Measurements from ENCODE around the gene CYP2S1.
A peak's percentile ranks its signal among the peaks of the same experiment; 100 is the strongest.

Gene CYP2S1

DNA sequence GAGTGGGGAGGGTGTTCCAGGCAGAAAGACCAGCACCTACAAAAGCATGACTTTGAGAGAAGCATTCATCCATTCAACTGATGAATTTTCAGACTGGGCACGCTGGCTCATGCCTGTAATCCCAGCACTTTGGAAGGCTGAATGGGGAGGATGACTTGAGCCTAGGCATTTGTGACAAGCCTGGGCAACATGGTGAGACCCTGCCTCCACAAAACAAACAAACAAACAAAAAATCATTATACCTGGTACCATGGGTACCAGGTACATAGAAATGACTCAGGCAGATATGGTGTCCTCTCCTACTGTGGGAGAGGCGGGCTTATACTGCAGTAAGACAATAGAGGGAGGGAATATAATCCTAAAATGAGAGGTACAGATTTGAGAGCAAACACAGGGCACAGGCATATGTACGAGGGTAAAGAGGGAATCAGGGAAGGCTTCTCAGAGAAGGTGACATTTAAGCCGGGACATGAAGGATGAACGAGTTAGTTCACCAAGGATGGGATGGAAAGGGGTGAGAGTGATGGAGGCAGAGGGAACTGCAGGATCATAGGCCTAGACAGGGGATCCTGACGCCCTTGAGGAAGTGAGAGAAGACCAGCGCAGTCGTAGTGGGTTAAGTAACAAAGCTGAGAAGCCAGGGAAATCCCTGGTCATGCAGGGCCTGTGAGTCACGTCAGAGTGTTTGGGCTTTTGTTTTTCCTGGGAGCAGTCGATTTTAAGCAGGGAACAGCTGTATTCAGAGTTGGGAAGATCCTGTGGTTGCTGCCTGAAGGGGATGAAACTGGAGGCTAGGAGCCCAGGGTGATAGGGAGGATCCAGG, 2.9 kb downstream of the CYP2S1 start:
- no peak for DNase-seq (ENCODE audit: low spot score)

DNA sequence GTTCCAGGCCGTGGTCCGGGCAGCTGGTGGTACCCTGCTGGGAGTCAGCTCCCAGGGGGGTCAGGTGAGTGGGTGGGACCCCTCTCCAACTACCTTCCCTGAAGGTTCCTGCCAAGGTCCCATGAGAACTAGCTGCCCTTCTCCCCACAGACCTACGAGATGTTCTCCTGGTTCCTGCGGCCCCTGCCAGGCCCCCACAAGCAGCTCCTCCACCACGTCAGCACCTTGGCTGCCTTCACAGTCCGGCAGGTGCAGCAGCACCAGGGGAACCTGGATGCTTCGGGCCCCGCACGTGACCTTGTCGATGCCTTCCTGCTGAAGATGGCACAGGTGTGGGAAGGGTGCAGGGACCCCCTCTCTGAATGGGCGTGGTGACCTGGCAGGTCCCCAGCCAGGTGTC, 5.5 kb downstream of the CYP2S1 start:
- DNase-seq (ENCODE audit: low spot score) = no peak

DNA sequence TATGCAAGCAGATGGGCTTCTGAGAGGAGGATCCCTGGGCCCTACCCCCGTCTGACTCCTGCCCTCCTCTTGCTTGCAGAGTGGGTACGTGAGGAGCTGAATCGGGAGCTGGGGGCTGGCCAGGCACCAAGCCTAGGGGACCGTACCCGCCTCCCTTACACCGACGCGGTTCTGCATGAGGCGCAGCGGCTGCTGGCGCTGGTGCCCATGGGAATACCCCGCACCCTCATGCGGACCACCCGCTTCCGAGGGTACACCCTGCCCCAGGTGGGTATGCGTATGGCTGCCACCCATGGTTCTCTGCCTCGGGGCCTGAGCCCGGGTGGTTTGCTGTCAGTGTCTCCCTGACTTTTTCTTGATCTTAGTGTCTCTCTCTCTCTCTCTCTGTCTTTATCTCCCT, 10.4 kb downstream of the CYP2S1 start:
- DNase-seq (ENCODE audit: low spot score) = no peak

DNA sequence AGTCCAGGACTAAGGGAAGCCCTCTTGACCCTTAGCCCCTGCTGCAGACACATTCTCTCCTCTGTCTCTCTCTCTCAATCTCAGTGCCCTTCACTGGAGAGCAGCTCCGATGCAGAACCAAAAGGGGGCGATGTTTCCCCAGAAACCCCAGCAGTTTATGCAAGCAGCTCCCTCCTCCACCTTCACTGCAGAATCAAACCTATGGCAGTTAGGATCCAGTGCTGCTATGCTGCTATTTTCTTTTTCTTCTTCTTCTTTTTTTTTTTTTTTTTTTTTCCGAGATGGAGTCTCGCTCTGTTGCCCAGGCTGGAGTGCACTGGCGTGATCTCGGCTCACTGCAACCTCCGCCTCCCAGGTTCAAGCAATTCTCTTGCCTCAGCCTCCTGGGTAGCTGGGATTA, 11.3 kb downstream of the CYP2S1 start:
- DNase-seq (ENCODE audit: low spot score) = peak; percentile 84

DNA sequence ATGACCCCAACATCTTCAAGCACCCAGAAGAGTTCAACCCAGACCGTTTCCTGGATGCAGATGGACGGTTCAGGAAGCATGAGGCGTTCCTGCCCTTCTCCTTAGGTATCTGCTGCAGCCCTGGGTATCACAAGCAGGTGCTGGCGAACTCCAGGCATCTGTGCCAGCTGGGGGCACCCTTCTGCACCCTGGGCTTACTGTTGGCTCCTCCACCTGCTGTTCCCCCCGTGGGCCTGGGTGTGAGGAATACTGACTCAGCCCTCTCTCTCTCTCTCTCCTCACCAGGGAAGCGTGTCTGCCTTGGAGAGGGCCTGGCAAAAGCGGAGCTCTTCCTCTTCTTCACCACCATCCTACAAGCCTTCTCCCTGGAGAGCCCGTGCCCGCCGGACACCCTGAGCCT, 13.0 kb downstream of the CYP2S1 start:
- no peak for DNase-seq (ENCODE audit: low spot score)

DNA sequence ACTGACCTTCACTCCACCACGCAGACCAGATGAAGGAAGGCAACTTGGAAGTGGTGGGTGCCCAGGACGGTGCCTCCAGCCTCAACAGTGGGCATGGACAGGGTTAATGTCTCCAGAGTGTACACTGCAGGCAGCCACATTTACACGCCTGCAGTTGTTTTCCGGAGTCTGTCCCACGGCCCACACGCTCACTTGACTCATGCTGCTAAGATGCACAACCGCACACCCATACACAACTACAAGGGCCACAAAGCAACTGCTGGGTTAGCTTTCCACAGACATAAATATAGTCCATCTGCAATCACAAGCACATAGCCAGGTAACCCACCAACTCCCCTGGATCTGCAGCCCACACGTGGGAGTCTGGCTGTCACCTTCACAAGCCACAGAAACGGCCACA, 13.4 kb downstream of the CYP2S1 start:
- no peak for DNase-seq (ENCODE audit: low spot score)

DNA sequence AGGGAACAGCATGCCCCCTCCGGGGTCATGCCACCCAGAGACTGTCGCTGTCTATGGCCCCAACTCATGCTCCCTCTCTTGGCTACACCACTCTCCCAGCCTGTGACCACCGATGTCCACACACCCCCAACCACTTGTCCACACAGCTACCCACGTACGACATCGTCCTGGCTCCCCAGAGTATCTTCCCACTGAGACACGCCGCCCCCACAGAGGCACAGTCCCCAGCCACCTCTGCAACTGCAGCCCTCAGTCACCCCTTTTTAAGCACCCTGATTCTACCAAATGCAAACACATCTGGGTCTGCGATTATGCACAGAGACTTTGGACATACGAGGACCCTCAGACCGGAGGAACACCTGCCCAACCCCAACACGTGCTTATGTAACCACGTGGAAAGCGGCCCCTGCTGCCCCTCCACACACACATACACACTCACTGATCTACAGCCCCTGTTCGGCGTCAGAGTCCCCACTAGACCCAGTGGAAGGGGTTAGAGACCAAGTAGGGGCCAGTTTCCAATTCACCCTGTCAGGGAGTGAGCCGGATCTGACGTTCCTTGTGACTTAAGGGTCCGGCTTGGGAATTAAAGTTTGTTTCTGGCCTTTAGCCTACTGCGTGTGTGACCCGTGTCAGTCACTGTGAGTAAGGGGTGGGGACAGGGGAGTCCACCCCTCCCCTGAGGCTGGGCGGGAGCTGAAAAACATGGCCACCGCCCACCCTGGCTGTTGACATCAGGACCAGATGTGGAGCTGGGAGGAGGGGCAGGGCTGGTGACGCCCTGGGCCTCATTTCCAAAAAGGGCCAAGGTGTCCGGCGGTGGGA, 14.1 kb downstream of the CYP2S1 start:
- no peak for DNase-seq (ENCODE audit: low spot score)

DNA sequence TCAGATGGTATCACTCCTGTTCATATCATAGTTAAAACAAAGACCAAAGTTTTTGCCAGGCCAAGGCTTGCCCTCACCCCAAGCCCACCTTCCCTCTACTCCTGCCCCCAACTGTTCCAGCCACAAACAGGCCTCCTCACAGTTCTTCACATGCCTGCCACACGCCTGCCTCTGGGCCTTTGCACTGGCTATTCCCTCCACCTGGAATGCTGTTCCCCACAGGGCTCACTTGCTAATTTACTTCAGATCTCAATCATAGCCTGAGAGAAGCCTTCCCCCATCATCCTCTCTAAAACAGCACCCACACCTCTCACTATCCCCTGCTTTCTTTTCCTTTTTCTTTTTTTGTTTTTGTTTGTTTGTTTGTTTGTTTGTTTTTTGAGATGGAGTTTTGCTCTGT, 21.1 kb downstream of the CYP2S1 start:
- DNase-seq (ENCODE audit: low spot score) = no peak

DNA sequence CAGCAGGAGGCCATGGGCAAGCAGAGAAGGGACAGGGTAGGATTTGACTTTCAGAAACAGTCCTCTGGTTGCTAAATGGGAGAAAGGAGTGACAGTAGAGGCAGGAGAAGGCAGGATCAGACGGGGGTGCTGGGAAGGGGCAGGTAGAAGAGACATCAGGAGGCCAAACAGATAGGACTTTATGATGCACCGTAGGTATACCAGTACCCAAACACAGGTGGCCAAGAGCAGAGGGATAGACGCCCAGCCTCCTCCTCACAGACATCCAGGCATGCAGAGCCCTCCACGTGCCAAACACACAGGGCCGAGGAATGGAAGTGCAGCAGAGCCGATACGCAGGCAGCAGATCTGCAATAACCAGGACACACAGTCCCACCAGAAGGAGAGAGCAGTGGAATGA, 24.7 kb downstream of the CYP2S1 start:
- DNase-seq (ENCODE audit: low spot score) = no peak

DNA sequence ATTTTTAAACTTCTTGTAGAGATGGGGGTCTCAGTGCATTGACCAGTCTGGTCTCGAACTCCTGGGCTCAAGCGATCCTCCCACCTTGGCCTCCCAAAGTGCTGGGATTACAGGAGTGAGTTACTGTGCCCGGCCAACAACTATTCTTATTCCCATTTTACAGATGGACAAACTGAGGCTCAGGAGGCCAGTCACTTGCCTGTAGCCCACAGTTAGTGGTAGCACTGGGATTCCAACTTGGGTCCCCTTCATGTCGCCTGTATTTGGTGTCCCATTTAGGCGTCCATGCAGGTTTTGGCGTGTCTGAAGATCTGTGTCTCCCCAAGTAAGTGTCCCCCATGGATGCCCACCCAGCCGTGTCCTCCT, 25.2 kb downstream of the CYP2S1 start:
- no peak for DNase-seq (ENCODE audit: low spot score)

DNA sequence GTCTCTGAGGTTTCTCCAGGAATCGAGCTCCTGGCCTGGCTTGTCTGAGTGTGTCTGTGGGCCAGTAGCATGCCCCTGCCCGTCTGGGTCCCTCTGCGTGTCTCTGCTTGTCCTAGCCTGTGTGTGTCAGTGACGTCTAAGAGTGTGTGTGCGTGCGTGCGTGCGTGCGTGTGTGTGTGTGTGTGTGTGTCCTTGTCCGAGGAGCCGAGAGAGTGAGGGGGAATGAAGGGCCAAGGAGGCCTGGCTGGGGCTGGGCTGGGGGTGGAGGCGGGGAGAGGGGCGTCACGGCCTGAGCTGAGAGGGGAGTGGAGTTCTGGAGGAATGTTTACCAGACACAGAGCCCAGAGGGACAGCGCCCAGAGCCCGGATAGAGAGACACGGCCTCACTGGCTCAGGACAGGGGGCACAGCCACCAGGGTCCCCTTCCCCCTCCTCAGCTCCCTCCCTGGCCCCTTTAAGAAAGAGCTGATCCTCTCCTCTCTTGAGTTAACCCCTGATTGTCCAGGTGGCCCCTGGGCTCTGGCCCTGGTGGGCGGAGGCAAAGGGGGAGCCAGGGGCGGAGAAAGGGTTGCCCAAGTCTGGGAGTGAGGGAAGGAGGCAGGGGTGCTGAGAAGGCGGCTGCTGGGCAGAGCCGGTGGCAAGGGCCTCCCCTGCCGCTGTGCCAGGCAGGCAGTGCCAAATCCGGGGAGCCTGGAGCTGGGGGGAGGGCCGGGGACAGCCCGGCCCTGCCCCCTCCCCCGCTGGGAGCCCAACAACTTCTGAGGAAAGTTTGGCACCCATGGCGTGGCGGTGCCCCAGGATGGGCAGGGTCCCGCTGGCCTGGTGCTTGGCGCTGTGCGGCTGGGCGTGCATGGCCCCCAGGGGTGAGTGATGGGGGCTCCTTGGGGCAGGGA, 25.8 kb downstream of the CYP2S1 start, which contains the start of gene AXL:
Gene AXL, plus strand, starts transcription at position 609 of the 893 bp plus-strand sequence. Its CDS starts 170 bp downstream, at position 779.
- peak; percentile 89 for DNase-seq (ENCODE audit: low spot score)

DNA sequence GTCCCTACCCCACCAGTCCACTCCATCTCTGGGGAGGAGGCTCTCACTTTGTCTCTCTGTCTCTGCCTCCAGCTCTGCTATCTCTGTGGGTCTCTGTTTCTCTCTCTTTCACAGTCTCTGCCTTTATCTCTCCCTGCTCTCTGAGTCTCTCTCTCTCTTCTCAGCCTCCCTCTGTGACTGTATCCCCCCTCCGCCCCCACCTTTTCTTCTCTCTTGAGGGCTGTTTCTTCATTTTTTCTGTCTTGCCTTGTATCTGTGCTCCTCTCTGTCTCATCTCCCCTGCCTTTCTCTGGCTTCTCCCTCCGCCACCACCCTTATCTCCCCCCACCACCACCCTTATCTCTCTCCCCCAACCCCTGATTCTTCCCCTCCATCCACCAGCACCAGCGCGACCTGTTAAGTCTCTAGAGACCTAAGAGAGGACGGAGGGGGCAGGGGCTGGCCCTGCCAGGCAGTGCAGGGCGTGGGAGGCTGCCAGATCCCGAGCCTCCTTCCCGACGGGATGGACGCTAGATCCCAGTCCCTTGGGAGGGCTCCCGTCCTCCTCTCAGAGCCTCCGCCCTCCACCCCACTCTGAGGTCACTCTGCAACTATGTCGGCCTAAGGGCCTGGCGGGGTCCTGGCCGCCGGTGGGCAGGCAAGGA, 27.0 kb downstream of the CYP2S1 start:
- DNase-seq (ENCODE audit: low spot score) = no peak

DNA sequence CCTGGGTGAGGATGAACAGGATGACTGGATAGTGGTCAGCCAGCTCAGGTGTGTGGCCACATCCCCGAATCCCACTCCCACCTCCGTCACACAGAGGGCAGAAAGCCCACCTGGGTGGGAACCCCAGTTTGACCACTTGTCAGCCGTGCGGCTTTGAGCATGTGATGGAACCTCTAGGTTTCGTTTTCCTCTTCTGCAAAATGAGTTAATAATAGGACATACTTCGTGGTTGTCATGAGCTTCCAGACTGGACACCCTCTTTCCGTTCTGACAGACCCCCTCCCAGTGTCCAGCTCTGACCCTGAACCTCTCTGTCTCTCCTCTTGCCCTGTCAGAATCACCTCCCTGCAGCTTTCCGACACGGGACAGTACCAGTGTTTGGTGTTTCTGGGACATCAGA, 27.8 kb downstream of the CYP2S1 start:
- DNase-seq (ENCODE audit: low spot score) = no peak

DNA sequence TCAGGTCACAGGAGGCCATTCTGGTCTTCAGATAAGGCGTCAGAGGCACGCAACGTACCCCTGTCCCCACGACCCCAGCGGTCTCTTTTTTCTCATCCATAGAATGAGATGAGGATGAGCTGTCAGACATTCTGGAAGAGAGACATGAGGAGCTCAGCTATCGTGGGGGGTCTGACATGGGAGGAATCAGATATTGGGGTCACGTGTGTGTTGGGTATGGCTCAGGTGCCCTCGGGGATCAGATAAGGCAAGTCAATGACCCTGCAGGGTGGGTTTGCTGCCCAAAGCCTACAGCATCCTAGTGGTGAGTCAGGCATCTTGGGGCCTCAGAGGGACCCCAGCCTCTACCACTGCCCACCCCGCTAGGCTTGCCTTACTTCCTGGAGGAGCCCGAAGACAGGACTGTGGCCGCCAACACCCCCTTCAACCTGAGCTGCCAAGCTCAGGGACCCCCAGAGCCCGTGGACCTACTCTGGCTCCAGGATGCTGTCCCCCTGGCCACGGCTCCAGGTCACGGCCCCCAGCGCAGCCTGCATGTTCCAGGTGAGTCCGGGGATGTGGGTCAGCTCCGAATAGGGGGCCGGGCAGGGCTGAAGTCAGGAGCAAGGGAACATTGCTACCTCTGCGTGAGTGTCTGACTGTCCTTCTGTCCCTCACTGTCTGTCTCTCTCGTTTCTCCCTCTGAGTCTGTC, 28.6 kb downstream of the CYP2S1 start:
- no peak for DNase-seq (ENCODE audit: low spot score)

DNA sequence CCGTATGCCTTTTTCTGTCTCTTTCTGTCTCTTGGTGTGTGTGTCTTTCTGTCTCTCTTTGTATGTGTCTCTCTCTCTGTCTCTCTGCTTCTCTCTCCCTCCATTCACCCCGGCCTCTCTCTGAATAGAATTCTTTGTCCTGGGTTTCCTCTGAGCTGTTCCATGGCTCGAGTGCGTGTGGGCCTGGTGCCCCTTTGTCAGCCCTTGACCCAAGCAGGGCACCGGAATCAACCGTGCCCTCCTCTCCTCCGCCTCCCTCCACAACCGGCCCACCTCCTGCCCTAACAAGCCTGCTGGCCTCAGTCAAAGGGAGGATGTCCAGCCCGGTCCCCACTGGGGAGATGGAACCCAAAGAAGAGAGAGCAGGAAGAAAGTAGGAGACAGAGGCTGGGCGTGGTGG, 29.2 kb downstream of the CYP2S1 start:
- DNase-seq (ENCODE audit: low spot score) = no peak

DNA sequence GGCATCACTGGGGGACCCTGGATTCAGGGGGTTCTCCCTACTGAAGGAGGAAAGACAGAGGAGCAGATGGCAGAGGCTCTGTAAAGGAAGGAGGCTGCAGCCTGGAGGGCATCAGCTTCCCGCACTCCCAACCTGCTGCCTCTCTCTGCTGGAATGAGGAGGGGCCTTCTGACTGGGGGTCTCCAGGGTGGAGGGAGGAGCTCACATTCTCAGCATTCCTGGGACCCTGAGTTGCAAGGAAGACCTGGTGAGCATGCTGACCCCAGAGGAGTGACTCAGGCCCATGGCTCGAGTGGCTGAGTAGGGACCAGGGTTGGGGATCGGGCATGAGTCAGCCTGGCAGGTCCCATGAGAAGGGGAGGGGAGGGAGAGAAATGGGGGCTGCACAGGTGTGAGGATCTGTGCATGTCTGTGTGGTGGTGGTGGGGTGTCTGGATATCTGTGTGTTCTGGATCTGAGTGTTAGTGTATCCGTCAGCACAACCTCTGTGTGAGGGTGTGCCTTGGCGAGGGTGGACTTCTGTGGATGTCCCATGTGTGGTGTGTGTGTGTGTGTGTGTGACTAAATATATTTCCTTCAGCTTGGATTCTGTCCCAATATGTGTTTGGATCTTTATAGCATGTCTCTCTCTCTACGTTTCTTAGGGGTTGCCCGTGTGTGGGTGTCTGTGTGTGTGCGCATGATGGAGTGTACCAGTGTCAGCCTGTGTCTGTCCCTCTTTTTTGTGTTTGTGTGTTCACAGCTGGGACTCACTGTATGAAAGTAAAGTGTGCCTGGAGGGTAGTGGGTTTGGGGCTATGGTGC, 30.6 kb downstream of the CYP2S1 start:
- DNase-seq (ENCODE audit: low spot score) = peak; percentile 67

DNA sequence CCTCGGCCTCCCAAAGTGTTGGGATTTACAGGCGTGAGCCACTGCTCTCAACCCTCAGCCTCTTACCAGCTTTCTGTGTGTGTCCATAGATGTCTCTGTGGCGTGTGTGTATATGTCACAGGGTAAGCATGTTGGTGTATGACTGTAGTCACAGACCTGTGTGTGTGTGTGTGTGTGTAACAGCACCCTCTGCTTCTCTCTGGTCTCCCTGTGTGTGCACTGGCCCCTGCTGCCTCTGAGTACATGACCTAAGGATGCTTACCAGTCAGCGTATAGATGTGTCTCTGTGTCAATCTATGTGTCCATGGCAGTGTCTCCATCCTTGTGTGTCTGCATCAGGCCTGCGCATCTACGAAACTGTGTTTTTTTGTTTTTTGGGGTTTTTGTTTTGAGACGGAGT, 31.6 kb downstream of the CYP2S1 start:
- DNase-seq (ENCODE audit: low spot score) = no peak

DNA sequence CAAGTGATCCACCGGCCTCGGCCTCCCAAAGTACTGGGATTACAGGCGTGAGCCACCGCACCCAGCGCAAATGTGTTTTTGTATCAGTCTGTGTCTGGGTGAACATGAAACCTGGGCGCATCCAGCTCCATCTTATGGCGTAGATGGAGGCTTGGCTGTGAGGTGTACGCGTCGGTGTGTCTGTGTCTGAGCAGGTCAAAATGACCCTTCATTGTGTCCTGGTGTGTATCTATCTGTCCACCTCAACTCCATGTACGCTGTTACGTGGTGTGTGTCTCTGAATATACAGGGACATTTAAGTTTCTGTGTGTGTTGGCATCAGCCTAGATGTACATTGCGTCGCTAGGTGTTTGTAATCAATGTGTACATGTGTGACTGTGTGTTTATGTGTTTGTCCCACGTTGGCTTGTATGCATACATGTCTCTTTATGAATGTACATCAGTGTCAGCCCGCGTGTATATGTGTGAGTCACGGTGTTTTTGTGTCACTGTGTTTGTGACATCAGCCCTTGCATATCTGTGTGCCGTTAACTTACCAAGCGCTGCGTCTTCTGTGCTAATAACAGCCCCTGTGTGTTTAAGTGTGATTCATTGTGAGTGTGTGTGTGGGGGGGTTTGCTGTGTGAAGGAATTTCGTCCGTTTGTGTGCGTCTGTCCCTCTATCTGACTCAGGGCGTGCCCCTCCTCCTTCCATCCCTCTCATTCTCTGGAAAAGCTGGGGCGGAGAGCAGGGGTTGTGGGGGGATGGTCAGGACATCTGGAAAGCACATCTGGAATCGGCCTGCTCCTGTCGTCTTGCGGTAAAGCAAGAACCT, 32.4 kb downstream of the CYP2S1 start:
- no peak for DNase-seq (ENCODE audit: low spot score)

DNA sequence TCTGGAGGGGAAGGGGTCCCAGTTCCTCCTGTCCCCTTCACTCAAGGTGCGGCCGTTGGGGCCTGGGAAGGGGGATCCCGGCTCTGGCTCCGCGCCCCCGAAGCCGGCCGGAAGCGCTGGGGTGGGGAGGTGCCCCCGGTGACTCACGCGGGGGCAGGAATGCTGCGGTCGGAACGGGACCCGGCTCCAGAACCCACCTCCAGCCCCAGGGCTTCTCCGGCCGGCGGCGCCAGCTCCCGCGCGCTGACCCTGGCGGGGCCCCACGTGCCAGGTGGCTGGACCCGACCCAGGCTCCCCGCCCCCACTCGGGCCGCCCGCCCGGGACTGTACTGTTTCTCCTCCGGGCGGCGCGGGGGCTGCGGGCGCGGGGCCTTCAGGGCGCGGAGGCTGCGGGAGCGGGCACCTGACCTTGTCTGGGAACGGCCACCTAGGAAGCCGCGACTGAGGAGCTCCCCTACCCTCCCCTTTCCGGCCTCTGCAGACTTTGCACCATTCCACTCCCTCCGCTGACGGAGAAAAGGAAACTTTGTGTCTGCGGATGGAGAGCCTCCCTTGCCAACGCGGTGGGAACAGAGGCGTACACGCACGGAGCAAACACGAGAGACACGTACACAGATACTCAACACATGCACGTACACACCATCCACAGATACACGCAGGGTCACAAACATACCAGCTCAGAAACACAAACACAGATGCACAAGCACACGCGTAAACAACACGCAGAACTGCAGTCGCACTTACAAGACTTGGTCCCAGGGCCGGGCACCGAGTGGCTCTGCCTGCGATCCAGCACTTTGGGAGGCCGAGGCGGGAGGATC, 33.2 kb downstream of the CYP2S1 start:
- DNase-seq (ENCODE audit: low spot score) = peak; percentile 78
